Neuronal stem cell (in vitro differentiated cells): ENCODE data around the gene CADM2.
A peak's percentile ranks its signal among the peaks of the same experiment; 100 is the strongest.

Experiments
- DNase-seq: peaks from one replicate; pipeline ENCODE4 v3.0.0-alpha.2; 2013; ENCODE audit warnings: low spot score
- H2AFZ ChIP-seq: one replicate; pipeline ENCODE4 v1.6.1; 2013; ENCODE audit warnings: mild to moderate bottlenecking, low read length, inconsistent platforms
- H2AK5ac ChIP-seq: 2 replicates; pipeline ENCODE4 v1.6.1; 2013; ENCODE audit warnings: low read depth, mild to moderate bottlenecking, inconsistent platforms, low read length, moderate library complexity, mixed read lengths
- H2BK120ac ChIP-seq: 2 replicates; pipeline ENCODE4 v1.6.1; 2013; ENCODE audit warnings: low read depth, mild to moderate bottlenecking, inconsistent platforms, low read length, moderate library complexity, mixed read lengths
- H2BK12ac ChIP-seq: one replicate; pipeline ENCODE4 v1.6.1; 2013; ENCODE audit warnings: low read length, inconsistent platforms
- H2BK15ac ChIP-seq: 2 replicates; pipeline ENCODE4 v1.6.1; 2013; ENCODE audit warnings: mild to moderate bottlenecking, low read length, inconsistent platforms, mixed read lengths
- H2BK5ac ChIP-seq: one replicate; pipeline ENCODE4 v1.6.1; 2013; ENCODE audit warnings: inconsistent platforms, mild to moderate bottlenecking, low read length, moderate library complexity
- H3K14ac ChIP-seq: one replicate; pipeline ENCODE4 v1.6.1; 2013; ENCODE audit warnings: low read length, inconsistent platforms
- H3K18ac ChIP-seq: 2 replicates; pipeline ENCODE4 v1.6.1; 2013; ENCODE audit warnings: low read length, inconsistent platforms
- H3K23ac ChIP-seq: 2 replicates; pipeline ENCODE4 v1.6.1; 2013; ENCODE audit warnings: low read depth, mild to moderate bottlenecking, mixed read lengths, low read length, inconsistent platforms; ENCODE audit not compliant: poor library complexity
- H3K27ac ChIP-seq: replicated peaks from 3 replicates; pipeline ENCODE4 v1.5.1; 2013; ENCODE audit warnings: low read length, inconsistent platforms
- H3K27me3 ChIP-seq, 3 experiments: 2 replicates each; pipeline ENCODE4 v1.6.1; 2013; ENCODE audit warnings: low read length in 3 of 3, mild to moderate bottlenecking in 2 of 3, inconsistent platforms in 1 of 3, low read depth in 1 of 3, mixed read lengths in 1 of 3, moderate library complexity in 1 of 3; ENCODE audit not compliant: control insufficient read depth in 3 of 3, insufficient read depth in 3 of 3
- H3K36me3 ChIP-seq, 2 donors: replicated peaks in 1 of 2; 2 replicates each; pipeline ENCODE4 v1.6.1; 2013; ENCODE audit warnings: low read length in 2 of 2; ENCODE audit not compliant: control insufficient read depth in 2 of 2, insufficient read depth in 2 of 2
- H3K4ac ChIP-seq: 2 replicates; pipeline ENCODE4 v1.6.1; 2013; ENCODE audit warnings: inconsistent platforms, mild to moderate bottlenecking, low read length, moderate library complexity
- H3K4me1 ChIP-seq, 2 donors: 1 replicate in 1 of 2; 2 replicates in 1 of 2; pipeline ENCODE4 v1.6.1; 2013; ENCODE audit warnings: low read length in 2 of 2, low read depth in 1 of 2; ENCODE audit not compliant: control insufficient read depth in 2 of 2, insufficient read depth in 1 of 2
- H3K4me2 ChIP-seq: one replicate; pipeline ENCODE4 v1.6.1; 2013; ENCODE audit warnings: mild to moderate bottlenecking, low read length, inconsistent platforms; ENCODE audit not compliant: insufficient read depth, poor library complexity, severe bottlenecking
- H3K4me3 ChIP-seq, 2 donors: 2 replicates each; pipeline ENCODE4 v1.5.1; 2013; ENCODE audit warnings: low read length in 2 of 2, mild to moderate bottlenecking in 2 of 2, inconsistent platforms in 1 of 2, moderate library complexity in 1 of 2
- H3K79me1 ChIP-seq: one replicate; pipeline ENCODE4 v1.6.1; 2013; ENCODE audit warnings: low read depth, mild to moderate bottlenecking, inconsistent platforms, low read length, moderate library complexity
- H3K9ac ChIP-seq: one replicate; pipeline ENCODE4 v1.6.1; 2013; ENCODE audit warnings: mild to moderate bottlenecking, low read depth, low read length, inconsistent platforms; ENCODE audit not compliant: poor library complexity
- H3K9me3 ChIP-seq, 2 donors: replicated peaks in 1 of 2; 2 replicates each; pipeline versions ENCODE3 to v1.6.1; 2013; ENCODE audit warnings: low read length in 2 of 2, mild to moderate bottlenecking in 2 of 2, inconsistent platforms in 1 of 2, low read depth in 1 of 2, mixed read lengths in 1 of 2, moderate library complexity in 1 of 2; ENCODE audit not compliant: control insufficient read depth in 2 of 2, insufficient read depth in 1 of 2
- H4K8ac ChIP-seq: one replicate; pipeline ENCODE4 v1.6.1; 2013; ENCODE audit warnings: low read depth, mild to moderate bottlenecking, inconsistent platforms, low read length, moderate library complexity
- H4K91ac ChIP-seq: one replicate; pipeline ENCODE4 v1.6.1; 2013; ENCODE audit warnings: low read length, low read depth, mild to moderate bottlenecking, inconsistent platforms; ENCODE audit not compliant: poor library complexity
- WGBS, 2 donors: extraction: QIAGEN DNeasy Blood & Tissue Kit; methylation state at CpG; one replicate each; pipeline ENCODE4 v1.1.7; 2013; ENCODE audit warnings: missing lambda C conversion rate in 2 of 2, mixed read lengths in 1 of 2; ENCODE audit not compliant: insufficient read length in 2 of 2, insufficient replicate concordance in 1 of 2; ENCODE audit errors: extremely low coverage in 2 of 2; 5-methylcytosine and 5-hydroxymethylcytosine counted together

CADM2 gene

DNA sequence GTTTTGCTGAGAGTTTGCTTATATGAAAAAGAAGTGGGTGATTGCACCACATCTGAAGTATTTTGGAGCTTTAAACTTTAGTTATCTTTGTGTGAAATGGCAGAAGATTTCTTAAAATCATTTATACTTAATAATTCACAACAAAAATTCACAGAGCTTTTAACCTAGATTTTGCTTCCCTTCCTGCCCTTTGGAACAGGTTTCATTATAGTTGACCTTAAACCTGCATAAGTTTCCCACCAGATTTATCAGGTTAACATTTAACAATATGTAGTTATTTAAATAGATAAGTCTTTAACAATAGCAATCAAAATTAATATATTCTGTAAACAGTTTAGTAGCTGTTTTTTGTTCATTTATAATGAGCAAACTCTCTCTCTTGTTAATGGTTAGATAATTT is 30.3 kb downstream of the CADM2 start:
- Histone ChIP-seq H3K79me1 (no peaks in the 10 kb centered on the region), H3K23ac (no peak overlapping the region), H2BK15ac (no peak overlapping the region), H3K18ac (no peak overlapping the region), H2BK5ac (no peak overlapping the region), H2AFZ (no peak overlapping the region), H3K9me3 (no peaks in the 10 kb centered on the region), H2BK12ac (no peak overlapping the region), H2BK120ac (no peak overlapping the region), H3K9ac (no peak overlapping the region), H3K14ac (no peak overlapping the region), H3K4me1 (peaks cover 3 to 12% of the 10 kb centered on the region in 2 donors), H2AK5ac (no peak overlapping the region), H4K91ac (no peak overlapping the region), H4K8ac (no peak overlapping the region), H3K27me3 (no peaks in the 10 kb centered on the region), H3K4ac (no peak overlapping the region), H3K4me2 (no peak overlapping the region), H3K4me3 (no peak overlapping the region), H3K36me3 (no peaks in the 10 kb centered on the region), H3K27ac (no peak overlapping the region)
- no peak for DNase-seq

DNA sequence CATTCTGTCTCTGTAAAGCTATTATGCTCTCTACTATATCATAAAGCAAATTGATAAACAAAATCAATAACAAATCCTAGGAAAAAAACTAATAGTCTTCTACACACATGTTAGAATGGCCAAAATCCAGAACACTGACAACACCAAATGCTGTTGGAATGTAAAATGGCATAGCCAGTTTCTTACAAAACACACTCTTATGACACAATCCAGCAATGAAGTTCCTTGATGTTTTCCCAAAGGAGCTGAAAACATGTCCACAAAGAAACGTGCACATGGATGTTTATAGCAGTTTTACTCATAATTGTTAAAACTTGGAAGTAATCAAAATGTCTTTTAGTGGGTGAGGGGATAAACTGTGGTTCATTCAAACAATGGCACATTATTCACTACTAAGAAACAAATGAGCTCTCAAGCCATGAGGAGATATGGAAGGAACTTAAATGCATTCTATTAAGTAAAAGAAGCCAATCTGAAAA is 32.7 kb downstream of the CADM2 start:
- WGBS, 2 donors: no CpG with 5 or more reads among the region's 1 CpG
- DNase-seq: no peak
- H2BK15ac ChIP-seq: no peak overlapping the region

DNA sequence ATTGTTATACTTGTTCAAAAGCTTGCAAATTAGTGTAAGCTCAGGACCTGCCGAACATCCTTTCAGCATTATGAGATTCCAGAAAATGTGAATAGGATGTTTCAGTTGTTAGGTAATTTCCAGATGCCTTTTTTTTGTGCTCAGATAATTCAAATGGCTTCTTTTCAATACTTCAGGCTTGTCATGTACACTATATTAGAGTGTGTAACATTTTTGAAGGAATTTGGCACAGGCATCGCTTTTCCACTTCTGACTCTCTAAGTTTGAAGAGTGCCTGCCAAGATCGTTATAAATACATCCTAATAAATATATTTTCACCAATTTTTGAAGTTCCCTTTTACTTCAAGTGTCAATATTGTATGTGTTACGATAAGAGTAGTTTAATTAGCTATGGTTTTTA is 35.2 kb downstream of the CADM2 start:
- Histone ChIP-seq H3K9ac (no peak overlapping the region), H3K4ac (no peak overlapping the region), H2AK5ac (no peak overlapping the region), H3K4me3 (no peak overlapping the region), H3K14ac (no peak overlapping the region), H3K18ac (no peak overlapping the region), H3K23ac (no peak overlapping the region), H2BK5ac (no peak overlapping the region), H2BK15ac (no peak overlapping the region), H2AFZ (peak overlapping the region; percentile 69), H3K36me3 (no peaks in the 10 kb centered on the region), H4K91ac (no peak overlapping the region), H2BK12ac (no peak overlapping the region), H3K9me3 (no peaks in the 10 kb centered on the region), H2BK120ac (no peak overlapping the region), H3K27ac (no peak overlapping the region), H4K8ac (no peak overlapping the region), H3K4me2 (no peak overlapping the region), H3K4me1 (peaks cover 0 to 10% of the 10 kb centered on the region in 2 donors), H3K79me1 (no peaks in the 10 kb centered on the region), H3K27me3 (no peaks in the 10 kb centered on the region)
- no CpG with 5 or more reads among the region's 4 CpGs for WGBS, 2 donors
- no peak for DNase-seq

More for the DNA sequence above, 32.7 kb downstream of the CADM2 start:
- Histone ChIP-seq H3K23ac (no peak overlapping the region), H3K4me1 (peaks cover 2 to 10% of the 10 kb centered on the region in 2 donors), H3K18ac (no peak overlapping the region), H3K79me1 (no peaks in the 10 kb centered on the region), H4K91ac (no peak overlapping the region), H3K4me2 (no peak overlapping the region), H2BK5ac (no peak overlapping the region), H4K8ac (no peak overlapping the region), H3K4ac (no peak overlapping the region), H2BK120ac (no peak overlapping the region), H2BK12ac (no peak overlapping the region), H2AFZ (no peak overlapping the region), H2AK5ac (no peak overlapping the region), H3K9me3 (no peaks in the 10 kb centered on the region), H3K14ac (no peak overlapping the region), H3K4me3 (no peak overlapping the region), H3K27me3 (no peaks in the 10 kb centered on the region), H3K9ac (no peak overlapping the region), H3K36me3 (no peaks in the 10 kb centered on the region), H3K27ac (no peak overlapping the region)

DNA sequence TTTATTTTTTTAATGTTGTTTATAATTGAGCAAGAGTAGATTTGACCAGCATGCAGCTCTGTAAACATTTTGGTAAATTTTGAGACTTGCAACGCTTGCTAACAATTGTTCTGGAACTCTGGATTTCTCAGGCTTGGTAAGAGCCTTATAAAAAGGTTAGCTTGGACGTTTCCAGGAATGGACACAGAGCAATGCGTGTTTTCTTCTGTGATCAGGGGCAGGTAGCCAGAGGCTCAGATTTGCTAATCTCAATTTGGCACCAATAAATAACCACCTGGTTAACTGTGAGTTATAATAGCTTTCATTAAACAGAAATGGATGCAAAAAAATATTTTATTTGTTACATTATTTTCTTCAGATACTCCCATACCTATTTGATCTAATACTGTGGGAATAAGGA is 39.8 kb downstream of the CADM2 start:
- Histone ChIP-seq H3K4me3 (no peak overlapping the region), H3K4me2 (no peak overlapping the region), H3K9ac (no peak overlapping the region), H2BK120ac (no peak overlapping the region), H3K4ac (no peak overlapping the region), H3K27me3 (no peaks in the 10 kb centered on the region), H2BK15ac (no peak overlapping the region), H2AFZ (no peak overlapping the region), H4K91ac (no peak overlapping the region), H3K23ac (no peak overlapping the region), H2AK5ac (no peak overlapping the region), H3K14ac (no peak overlapping the region), H2BK12ac (no peak overlapping the region), H3K36me3 (no peaks in the 10 kb centered on the region), H2BK5ac (no peak overlapping the region), H4K8ac (no peak overlapping the region), H3K9me3 (no peaks in the 10 kb centered on the region), H3K4me1 (peaks cover 0 to 5% of the 10 kb centered on the region in 2 donors), H3K79me1 (no peaks in the 10 kb centered on the region), H3K18ac (no peak overlapping the region), H3K27ac (no peak overlapping the region)
- no CpG with 5 or more reads among the region's 3 CpGs for WGBS, 2 donors
- no peak for DNase-seq
